GM06990 (cell line): ENCODE data around the gene DZANK1.
A peak's percentile ranks its signal among the peaks of the same experiment; 100 is the strongest.

Experiments
- DNase-seq: peaks from one replicate; pipeline ENCODE4 v3.0.0-alpha.2; 2011; ENCODE audit not compliant: insufficient read length; ENCODE audit errors: extremely low read depth
- H3K27me3 ChIP-seq: replicated peaks from 2 replicates; pipeline ENCODE4 v1.6.0; 2011; ENCODE audit warnings: low read length; ENCODE audit not compliant: control insufficient read depth, insufficient read depth
- H3K36me3 ChIP-seq: 2 replicates; pipeline ENCODE4 v1.5.1; 2011; ENCODE audit warnings: low read length; ENCODE audit not compliant: control insufficient read depth, insufficient read depth
- H3K4me3 ChIP-seq: replicated peaks from 2 replicates; pipeline ENCODE4 v1.5.1; 2011; ENCODE audit warnings: low read depth, mild to moderate bottlenecking, control low read depth, low read length
- CTCF ChIP-seq: IDR thresholded peaks from 2 replicates; pipeline ENCODE4 v1.5.1; 2011; ENCODE audit warnings: low read length, control low read depth, mild to moderate bottlenecking, inconsistent platforms; ENCODE audit not compliant: insufficient read depth, poor library complexity, severe bottlenecking

Gene DZANK1

GRCh38 chr20:18496740-18497592 lies 30.1 kb upstream of the DZANK1 start, which contains the start of gene RBBP9:
RBBP9 (minus strand) TSS chr20:18497225; CDS start chr20:18497167, 58 bp downstream.
- peaks cover 3% of the 10 kb centered on the region for H3K36me3 ChIP-seq
- H3K4me3 ChIP-seq, result peak within 1 kb of the TSS; percentile 95
- peak; percentile 81 for DNase-seq
- no peaks in the 10 kb centered on the region for H3K27me3 ChIP-seq
- TF ChIP-seq CTCF, result no peak

- DNase-seq, result no peak
- no peak for TF ChIP-seq CTCF
- H3K4me3 ChIP-seq, result peak overlapping the region; percentile 95
- H3K27me3 ChIP-seq, result no peaks in the 10 kb centered on the region
- H3K36me3 ChIP-seq, result peaks cover 3% of the 10 kb centered on the region
Observed at GRCh38 chr20:18496042-18496441, 29.2 kb upstream of the DZANK1 start.

- peaks cover under 1% of the 10 kb centered on the region for H3K36me3 ChIP-seq
- no peak overlapping the region for H3K4me3 ChIP-seq
- DNase-seq, result no peak
- no peaks in the 10 kb centered on the region for H3K27me3 ChIP-seq
- TF ChIP-seq CTCF, result no peak
Observed at GRCh38 chr20:18488301-18488700, 21.5 kb upstream of the DZANK1 start.

- H3K36me3 ChIP-seq, result peaks cover 9% of the 10 kb centered on the region
- no peak overlapping the region for H3K4me3 ChIP-seq
- H3K27me3 ChIP-seq, result no peaks in the 10 kb centered on the region
- TF ChIP-seq CTCF, result no peak
- DNase-seq, result no peak
Observed at GRCh38 chr20:18481596-18481995, 14.8 kb upstream of the DZANK1 start.

GRCh38 chr20:18477821-18478220 lies 11.0 kb upstream of the DZANK1 start:
- H3K36me3 ChIP-seq, result peaks cover 9% of the 10 kb centered on the region

More at GRCh38 chr20:18477821-18478220, 11.0 kb upstream of the DZANK1 start:
- DNase-seq, result no peak
- no peak for TF ChIP-seq CTCF
- Histone ChIP-seq H3K27me3 (no peaks in the 10 kb centered on the region), H3K4me3 (no peak overlapping the region)
